GM12801 (cell line): ENCODE data around the gene ARSG.

ENCODE experiments used
- CTCF ChIP-seq: IDR thresholded peaks from one replicate; pipeline ENCODE4 v1.5.1; 2011; ENCODE audit warnings: control low read depth; ENCODE audit not compliant: insufficient read length; ENCODE audit errors: extremely low read depth

ARSG gene

DNA sequence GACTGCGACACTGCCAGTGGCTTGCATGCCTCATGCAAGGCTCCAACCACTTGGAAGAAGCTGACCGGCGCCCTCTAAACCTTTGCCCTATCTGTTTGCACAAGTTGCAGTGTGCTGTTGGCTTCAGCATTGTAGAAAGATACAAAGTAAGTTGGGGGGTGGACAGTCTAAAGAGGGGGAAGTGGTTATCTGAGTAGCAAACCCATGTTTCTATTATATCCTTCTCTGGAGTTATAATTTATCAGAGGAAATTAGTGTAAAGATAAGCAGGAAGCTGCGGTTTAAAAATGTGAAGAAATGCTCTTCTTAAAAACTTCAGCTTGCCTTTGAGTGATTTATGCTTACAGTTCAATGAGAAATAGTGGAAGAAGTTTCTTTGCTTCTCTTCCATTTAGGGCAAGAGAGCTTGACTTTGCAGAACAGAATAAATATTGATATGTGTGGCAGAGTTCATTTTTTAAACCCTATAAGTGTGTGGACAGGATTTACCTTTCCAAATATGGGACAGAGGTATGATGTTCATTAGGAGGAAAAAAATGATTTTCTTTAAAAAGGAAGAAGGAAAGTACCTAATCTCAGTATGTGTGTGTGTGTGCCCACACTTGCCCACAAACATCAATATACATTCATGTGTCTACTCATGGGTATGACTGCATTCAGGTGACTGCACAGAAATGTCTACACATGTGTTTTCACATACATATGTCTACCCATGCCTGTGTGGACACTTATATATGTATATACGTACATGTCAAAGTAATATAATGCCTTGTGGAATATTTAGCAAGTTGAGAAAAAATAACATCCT, 35.4 kb upstream of the ARSG start:
- TF ChIP-seq CTCF: no peak

DNA sequence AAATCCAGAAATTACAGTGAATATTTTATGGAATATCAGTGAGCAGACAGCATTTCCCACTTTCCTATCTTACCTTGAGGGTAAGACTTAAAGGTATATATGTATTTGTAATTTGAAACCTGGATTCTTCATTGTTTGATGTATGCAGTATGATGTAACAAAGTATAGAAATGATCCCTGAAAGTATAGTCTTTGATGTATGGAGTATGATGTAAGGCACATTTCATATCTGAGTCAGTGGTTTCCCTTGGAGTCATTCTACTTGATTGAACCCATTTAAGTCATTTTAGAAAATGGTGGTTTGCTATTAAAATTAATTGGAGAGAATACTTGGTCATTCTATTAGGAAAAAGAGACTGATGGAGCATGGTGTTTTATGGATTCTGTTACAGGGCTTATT, 33.4 kb upstream of the ARSG start:
- TF ChIP-seq CTCF: no peak

DNA sequence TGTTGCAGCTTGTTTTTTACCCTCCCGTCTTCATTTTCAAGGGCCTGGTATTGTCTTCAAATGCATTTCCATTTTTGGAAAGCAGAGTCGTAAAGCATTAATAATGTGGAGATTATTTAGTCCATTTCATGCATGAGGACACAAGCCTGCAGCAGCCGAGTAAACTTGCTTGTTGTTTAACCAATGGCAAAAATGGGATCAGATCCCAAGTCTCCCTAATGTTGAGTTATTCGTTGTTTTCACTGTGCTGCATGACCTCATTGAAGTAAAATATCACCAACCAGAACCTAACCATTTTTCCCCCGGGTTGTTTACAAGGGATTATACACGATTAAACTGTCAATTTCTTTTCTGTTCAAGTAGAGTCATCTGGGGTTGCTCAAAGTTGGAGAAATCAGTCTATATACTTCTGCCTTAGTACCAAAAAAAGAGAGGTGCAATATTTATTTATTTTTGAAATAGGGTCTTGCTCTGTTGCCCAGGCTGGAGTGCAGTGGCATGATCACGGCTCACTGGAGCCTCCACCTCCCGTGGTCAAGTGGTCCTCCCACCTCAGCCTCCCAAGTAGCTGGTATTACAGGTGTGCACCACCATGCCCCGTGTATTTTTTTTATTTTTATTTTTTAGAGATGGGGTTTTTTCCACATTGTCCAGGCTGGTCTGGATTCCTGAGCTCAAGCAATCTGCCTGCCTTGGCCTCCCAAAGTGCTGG, 31.1 kb upstream of the ARSG start:
- TF ChIP-seq CTCF: no peak

GRCh38 chr17:68273722-68274121, 17.6 kb upstream of the ARSG start:
- TF ChIP-seq CTCF: no peak

GRCh38 chr17:68277807-68278206, 13.5 kb upstream of the ARSG start:
- TF ChIP-seq CTCF: no peak

DNA sequence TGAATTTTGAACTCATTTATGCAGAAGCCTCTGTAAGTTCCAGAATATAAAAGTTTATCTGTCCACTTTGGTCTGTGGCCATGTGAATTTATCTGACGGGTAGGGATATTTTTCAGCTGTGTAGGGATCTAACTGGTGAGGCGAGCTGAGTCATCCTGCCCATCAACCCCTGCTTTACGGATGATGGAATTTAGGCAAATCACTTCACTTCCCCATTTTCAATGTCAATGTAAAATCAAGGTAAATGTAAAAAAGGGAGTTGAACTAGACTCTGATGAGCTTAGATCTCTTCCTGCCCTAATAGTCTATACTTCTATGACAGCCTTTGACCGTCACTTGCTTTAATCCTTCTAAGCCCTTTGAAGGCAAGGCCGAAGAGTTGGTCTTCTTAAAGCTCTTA, 2.9 kb upstream of the ARSG start:
- TF ChIP-seq CTCF: no peak

DNA sequence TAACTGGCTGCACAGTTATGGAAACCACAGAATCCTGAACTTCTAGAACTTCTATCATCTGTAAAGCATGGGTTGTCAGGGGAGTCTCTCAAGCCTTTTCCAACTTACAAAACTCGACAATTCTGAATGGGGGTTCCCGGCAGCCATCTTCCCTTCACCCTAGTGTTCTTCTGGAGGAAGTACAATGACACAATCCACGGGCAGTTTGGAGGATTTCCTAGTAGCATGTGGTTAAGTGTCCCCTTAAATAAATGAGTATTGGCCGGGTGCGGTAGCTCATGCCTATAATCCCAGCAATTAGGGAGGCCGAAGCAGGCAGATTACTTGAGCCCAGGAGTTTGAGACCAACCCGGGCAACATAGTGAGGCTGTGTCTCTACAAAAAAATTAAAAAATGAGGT, 2.5 kb upstream of the ARSG start:
- TF ChIP-seq CTCF: no peak
